Colonic mucosa (tissue), 4 donors: Measurements from ENCODE around the gene SERPINB7. TPM values are rescaled to one million over a fixed set of nuclear protein-coding genes. Genes with fewer than 3 reads are reported as not detected.

Experiments used
- DNase-seq: peaks from one replicate; pipeline ENCODE4 v3.0.0-alpha.2; 2020
- H3K27ac ChIP-seq: fragments of 200-600 bp; one replicate; pipeline ENCODE4 v1.8.0; 2021
- H3K27me3 ChIP-seq: fragments of 200-600 bp; one replicate; pipeline ENCODE4 v1.8.0; 2021
- H3K36me3 ChIP-seq: fragments of 200-600 bp; one replicate; pipeline ENCODE4 v1.8.0; 2021
- H3K4me1 ChIP-seq: fragments of 200-600 bp; one replicate; pipeline ENCODE4 v1.8.0; 2021; ENCODE audit warnings: mild to moderate bottlenecking
- H3K4me3 ChIP-seq: fragments of 200-600 bp; one replicate; pipeline ENCODE4 v1.8.0; 2021
- H3K9ac ChIP-seq, 2 donors: one replicate each; pipeline ENCODE4 v1.7.0; 2013; ENCODE audit warnings: control low read depth in 2 of 2, low read depth in 2 of 2, low read length in 2 of 2
- H3K9me3 ChIP-seq: fragments of 200-600 bp; one replicate; pipeline ENCODE4 v1.8.0; 2021
- intact Hi-C: fragments of 100-400 bp; cut with DNase I; formaldehyde crosslinking; loops from one replicate; pipeline ENCODE4 v1.14.1; 2022
- total RNA-seq, 2 donors: library from RNA; stranded (reverse); fragmentation: NEBNext Ultra II Directional in 1 of 2; extraction: Animal tissue kit (Norgen Biotek cat#: 25700) in 1 of 2; gene quantifications; one replicate each; pipeline ENCODE4 v1.2.1, GENCODE V29; 2021
- TF ChIP-seq, protein P1 (sequence below): fragments of 200-600 bp; IDR thresholded peaks from one replicate; pipeline ENCODE4 v1.8.0; 2022; ENCODE audit warnings: antibody characterized with exemption, mild to moderate bottlenecking
- donor health status: healthy.
- donor health status: DM: no; HTN: no; CAD: no.
- donor health status: DM: no; HTN: no; CAD: no.

SERPINB7 gene
- total RNA-seq, 2 donors from 2014 or later: not detected

DNA sequence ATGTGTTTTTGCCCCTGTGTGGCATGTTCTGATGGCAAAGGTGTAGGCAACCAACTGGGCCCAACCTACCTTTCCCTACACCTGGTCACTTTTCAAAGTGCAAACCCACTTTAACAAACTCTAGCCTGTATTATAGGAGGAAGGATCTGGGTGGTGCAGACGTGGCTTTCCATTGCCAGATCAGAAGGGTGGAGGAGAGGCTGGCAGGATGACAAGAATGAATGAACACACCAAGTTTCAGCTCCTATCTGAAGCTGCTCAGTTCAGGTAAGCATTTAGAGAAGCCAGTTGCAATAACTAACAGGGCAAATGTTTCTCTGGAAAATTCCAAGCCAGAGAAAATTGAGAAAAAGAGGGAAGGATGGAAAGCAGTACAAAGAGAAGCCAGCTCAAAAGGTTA is 707 bp upstream of the SERPINB7 start:
- Histone ChIP-seq H3K4me1 (no peaks in the 10 kb centered on the region), H3K9me3 (no peaks in the 10 kb centered on the region), H3K4me3 (no peak overlapping the region), H3K9ac (no peak overlapping the region), H3K36me3 (no peaks in the 10 kb centered on the region), H3K27ac (no peak overlapping the region), H3K27me3 (no peaks in the 10 kb centered on the region)
- no peak for DNase-seq
- TF ChIP-seq, protein P1, sequence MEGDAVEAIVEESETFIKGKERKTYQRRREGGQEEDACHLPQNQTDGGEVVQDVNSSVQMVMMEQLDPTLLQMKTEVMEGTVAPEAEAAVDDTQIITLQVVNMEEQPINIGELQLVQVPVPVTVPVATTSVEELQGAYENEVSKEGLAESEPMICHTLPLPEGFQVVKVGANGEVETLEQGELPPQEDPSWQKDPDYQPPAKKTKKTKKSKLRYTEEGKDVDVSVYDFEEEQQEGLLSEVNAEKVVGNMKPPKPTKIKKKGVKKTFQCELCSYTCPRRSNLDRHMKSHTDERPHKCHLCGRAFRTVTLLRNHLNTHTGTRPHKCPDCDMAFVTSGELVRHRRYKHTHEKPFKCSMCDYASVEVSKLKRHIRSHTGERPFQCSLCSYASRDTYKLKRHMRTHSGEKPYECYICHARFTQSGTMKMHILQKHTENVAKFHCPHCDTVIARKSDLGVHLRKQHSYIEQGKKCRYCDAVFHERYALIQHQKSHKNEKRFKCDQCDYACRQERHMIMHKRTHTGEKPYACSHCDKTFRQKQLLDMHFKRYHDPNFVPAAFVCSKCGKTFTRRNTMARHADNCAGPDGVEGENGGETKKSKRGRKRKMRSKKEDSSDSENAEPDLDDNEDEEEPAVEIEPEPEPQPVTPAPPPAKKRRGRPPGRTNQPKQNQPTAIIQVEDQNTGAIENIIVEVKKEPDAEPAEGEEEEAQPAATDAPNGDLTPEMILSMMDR: no peak
- intact Hi-C loops: no loop called here

DNA sequence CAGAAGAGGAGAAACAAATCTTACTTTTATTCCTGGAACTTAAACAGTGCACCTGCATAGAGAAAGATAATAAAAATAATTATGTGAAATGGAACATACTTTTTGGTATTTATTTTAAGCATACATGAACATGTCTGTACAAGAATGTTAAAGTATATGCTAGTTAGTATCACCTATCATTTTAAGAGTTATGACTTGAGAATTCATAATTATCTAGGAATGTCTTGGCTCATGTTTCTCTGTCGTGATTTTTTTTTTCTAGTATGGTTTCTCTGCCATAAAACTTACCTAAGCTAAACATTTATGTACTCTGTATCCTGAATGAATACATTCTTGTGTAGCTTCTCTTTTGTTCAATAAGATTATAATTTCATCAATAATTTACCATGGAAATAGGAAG is 4.2 kb downstream of the SERPINB7 start:
- Histone ChIP-seq H3K36me3 (no peaks in the 10 kb centered on the region), H3K27me3 (no peaks in the 10 kb centered on the region), H3K4me3 (no peak overlapping the region), H3K27ac (no peak overlapping the region), H3K9ac (no peak overlapping the region), H3K9me3 (no peaks in the 10 kb centered on the region), H3K4me1 (no peaks in the 10 kb centered on the region)
- intact Hi-C loops: no loop called here
- TF ChIP-seq, protein P1: no peak
- DNase-seq: no peak

DNA sequence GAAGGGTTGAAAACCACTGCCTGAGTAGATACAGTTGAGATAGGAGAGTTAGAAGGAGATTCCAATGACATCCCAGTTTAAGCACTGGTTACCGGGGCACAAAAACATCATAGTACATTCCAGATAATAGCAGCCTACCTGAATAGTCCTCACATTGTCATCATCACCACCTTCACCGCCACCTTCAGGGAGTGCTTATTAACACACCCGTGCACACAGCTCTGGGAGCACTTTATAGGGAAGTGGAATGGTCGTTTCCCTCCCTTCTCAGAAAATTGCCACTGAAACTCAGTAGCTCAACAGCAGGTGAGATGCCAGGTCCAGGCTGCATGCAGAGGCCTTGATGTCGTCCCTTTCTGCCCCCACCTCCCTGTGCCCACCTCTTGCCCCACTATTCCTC is 8.2 kb downstream of the SERPINB7 start:
- DNase-seq: no peak
- H3K36me3 ChIP-seq: no peaks in the 10 kb centered on the region

DNA sequence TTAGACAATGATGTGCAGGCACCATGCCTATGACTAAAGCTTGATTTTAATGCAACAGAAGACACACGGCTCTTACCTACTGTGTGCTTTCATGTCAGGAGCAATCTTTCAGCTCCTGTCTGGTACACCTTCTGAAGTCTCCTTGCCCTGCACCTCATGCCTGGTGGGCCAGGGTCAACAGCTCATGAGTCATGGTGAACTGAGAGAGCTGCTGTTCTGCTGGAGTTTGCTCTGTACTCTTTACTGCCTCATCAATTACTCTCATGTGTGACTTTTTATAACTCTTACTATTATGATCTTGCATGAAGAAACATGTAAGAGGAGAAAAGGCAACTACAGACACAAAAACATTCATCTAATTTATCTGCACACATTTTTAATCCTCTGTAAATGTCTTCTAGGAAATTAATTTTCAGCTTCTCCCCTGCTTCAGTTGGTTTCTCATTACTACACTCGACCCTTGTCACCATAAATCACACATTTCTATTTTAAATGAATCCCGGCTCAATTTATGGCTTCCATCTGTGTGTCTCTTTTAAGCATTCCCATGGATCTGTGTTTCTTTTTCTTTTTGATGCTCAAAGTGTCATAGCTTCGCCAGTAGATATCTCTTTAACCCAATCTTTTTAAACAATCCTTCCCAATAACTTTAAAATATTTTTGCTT is 9.7 kb downstream of the SERPINB7 start:
- intact Hi-C loops: no loop called here
- no peak overlapping the region for H3K4me3 ChIP-seq
- DNase-seq: no peak
- no peaks in the 10 kb centered on the region for H3K36me3 ChIP-seq
- no peaks in the 10 kb centered on the region for H3K4me1 ChIP-seq
- H3K9me3 ChIP-seq: no peaks in the 10 kb centered on the region
- no peaks in the 10 kb centered on the region for H3K27me3 ChIP-seq
- TF ChIP-seq, protein P1: no peak
- H3K9ac ChIP-seq: no peak overlapping the region
- no peak overlapping the region for H3K27ac ChIP-seq

More for the DNA sequence above, 8.2 kb downstream of the SERPINB7 start:
- Histone ChIP-seq H3K27me3 (no peaks in the 10 kb centered on the region), H3K27ac (no peak overlapping the region), H3K9ac (no peak overlapping the region), H3K4me3 (no peak overlapping the region), H3K4me1 (no peaks in the 10 kb centered on the region), H3K9me3 (no peaks in the 10 kb centered on the region)
- TF ChIP-seq, protein P1: no peak
- intact Hi-C loops: no loop called here

DNA sequence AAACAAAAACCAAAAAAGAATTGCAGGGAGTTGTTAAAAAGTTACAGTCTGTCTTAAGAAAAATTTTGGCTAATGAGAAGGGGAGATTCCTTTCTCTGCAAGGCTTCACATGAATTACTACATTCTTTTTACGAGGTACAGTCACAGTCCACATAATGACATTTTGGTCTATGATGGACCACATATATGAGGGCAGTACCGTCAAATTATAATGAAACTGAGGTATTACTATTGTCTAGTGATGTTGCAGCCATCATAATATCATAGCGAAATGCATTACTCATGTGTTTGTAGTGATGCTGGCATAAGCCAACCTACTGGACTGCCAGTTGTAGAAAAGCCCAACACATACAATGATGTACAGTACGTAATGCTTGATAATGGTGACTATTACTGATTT is 12.5 kb downstream of the SERPINB7 start:
- intact Hi-C loops: no loop called here
- H3K4me3 ChIP-seq: no peak overlapping the region
- H3K27me3 ChIP-seq: no peaks in the 10 kb centered on the region
- no peak overlapping the region for H3K9ac ChIP-seq
- H3K36me3 ChIP-seq: no peaks in the 10 kb centered on the region
- H3K27ac ChIP-seq: no peak overlapping the region
- DNase-seq: no peak
- H3K4me1 ChIP-seq: no peaks in the 10 kb centered on the region
- TF ChIP-seq, protein P1: no peak
- no peaks in the 10 kb centered on the region for H3K9me3 ChIP-seq
